Epithelial cell of esophagus (primary cell): ENCODE data around the gene DET1.

Experiments used
- DNase-seq: peaks from one replicate; pipeline ENCODE4 v3.0.0; 2010; ENCODE audit warnings: low read depth
- H3K4me3 ChIP-seq: 2 replicates; pipeline ENCODE4 v1.5.1; 2011; ENCODE audit warnings: mild to moderate bottlenecking, low read length, control low read depth
- CTCF ChIP-seq: IDR thresholded peaks from 2 replicates; pipeline ENCODE4 v1.5.1; 2011; ENCODE audit warnings: low read depth, mild to moderate bottlenecking, low read length, control low read depth, inconsistent platforms; ENCODE audit not compliant: insufficient read depth; ENCODE audit errors: missing control alignments

Gene DET1

GRCh38 chr15:88491158-88491557, 55.3 kb downstream of the DET1 start:
- no peak for TF ChIP-seq CTCF
- DNase-seq: peak; percentile 19
- H3K4me3 ChIP-seq: no peak overlapping the region

- no peak for TF ChIP-seq CTCF
- H3K4me3 ChIP-seq: no peak overlapping the region
- DNase-seq: no peak
Observed at GRCh38 chr15:88490036-88490435, 56.4 kb downstream of the DET1 start.

GRCh38 chr15:88489321-88489720, 57.2 kb downstream of the DET1 start:
- no peak for TF ChIP-seq CTCF
- H3K4me3 ChIP-seq: no peak overlapping the region
- DNase-seq: no peak

- no peak overlapping the region for H3K4me3 ChIP-seq
- no peak for DNase-seq
- no peak for TF ChIP-seq CTCF
Observed at GRCh38 chr15:88487796-88488523, 58.5 kb downstream of the DET1 start.

- H3K4me3 ChIP-seq: no peak overlapping the region
- TF ChIP-seq CTCF: no peak
- DNase-seq: no peak
Observed at GRCh38 chr15:88487178-88487795, 59.2 kb downstream of the DET1 start.

- peak; percentile 56 for DNase-seq
- no peak for TF ChIP-seq CTCF
Observed at GRCh38 chr15:88484682-88485331, 61.7 kb downstream of the DET1 start.

More at GRCh38 chr15:88484682-88485331, 61.7 kb downstream of the DET1 start:
- no peak overlapping the region for H3K4me3 ChIP-seq
